SIG-M5 treated with dmso at 0.1 percent for 504 hours (cell line): ENCODE measurements around the gene TNFAIP3.
"Not testable (repeated sequence)": the region's sequence is repeated elsewhere in the genome, so short reads cannot be mapped to it uniquely, and the experiment has no call there.

Experiments used
- DNase-seq: peaks from one replicate; lab custom pipeline; 2025; ENCODE audit not compliant: unreplicated experiment; lab: John Stamatoyannopoulos, UW

Gene TNFAIP3

DNA sequence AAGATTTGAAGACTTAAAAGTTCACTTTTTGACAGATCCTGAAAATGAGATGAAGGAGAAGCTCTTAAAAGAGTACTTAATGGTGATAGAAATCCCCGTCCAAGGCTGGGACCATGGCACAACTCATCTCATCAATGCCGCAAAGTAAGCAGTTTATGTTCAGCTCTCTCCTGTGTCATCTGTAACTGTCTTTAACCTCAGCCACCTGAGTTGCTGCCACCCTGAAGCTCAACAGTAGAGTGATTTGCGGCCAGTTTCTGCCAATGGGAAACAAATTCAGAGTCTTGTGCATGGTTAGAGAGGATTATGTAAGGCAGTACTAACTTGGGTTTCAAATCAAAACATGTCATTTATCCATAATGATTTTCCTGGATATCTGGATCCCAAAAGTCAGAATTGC, 10.1 kb downstream of the TNFAIP3 start:
- DNase-seq: no peak

DNA sequence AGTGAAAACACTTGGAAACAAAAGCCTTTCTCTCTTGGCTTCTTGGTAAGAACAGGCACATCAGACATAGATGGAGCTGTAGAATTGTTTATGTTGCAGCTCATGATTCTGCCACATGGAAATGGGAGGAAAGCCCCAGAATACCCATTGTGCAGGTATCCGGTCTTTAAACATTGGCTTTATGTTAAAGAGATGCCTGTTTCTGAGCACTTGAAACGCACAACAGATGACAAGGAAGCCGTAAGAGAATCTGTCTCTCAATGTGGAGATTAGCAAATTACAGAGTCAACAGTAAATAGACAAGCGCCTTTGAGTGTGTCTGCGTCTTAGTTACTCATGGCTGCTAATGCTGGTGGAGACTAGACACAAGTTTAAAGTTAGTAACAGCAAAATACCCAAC, 10.5 kb downstream of the TNFAIP3 start:
- DNase-seq: no peak

- DNase-seq: peak; percentile 41
These were observed 11.0 kb downstream of the TNFAIP3 start for GRCh38 chr6:137878029-137878428.

- no peak for DNase-seq
These were observed 11.6 kb downstream of the TNFAIP3 start for GRCh38 chr6:137878486-137879285.

DNA sequence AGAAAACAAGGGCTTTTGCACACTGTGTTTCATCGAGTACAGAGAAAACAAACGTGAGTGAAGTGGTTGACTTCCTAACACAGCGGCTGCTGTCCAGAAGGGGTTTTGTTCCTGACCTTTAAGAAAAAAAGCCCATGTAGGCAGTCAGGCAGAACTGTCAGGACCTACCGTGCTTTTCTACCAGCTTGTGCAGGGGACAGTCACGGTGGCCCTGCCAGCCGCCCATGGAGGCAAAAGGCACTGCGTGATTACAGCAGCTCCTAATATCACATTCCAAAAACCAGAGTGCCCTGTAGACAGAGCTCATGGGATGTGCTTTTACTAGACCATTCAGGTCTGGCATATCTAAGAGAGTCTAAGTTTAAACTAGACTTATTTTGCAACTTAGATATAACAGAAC, 12.2 kb downstream of the TNFAIP3 start:
- DNase-seq: no peak

DNA sequence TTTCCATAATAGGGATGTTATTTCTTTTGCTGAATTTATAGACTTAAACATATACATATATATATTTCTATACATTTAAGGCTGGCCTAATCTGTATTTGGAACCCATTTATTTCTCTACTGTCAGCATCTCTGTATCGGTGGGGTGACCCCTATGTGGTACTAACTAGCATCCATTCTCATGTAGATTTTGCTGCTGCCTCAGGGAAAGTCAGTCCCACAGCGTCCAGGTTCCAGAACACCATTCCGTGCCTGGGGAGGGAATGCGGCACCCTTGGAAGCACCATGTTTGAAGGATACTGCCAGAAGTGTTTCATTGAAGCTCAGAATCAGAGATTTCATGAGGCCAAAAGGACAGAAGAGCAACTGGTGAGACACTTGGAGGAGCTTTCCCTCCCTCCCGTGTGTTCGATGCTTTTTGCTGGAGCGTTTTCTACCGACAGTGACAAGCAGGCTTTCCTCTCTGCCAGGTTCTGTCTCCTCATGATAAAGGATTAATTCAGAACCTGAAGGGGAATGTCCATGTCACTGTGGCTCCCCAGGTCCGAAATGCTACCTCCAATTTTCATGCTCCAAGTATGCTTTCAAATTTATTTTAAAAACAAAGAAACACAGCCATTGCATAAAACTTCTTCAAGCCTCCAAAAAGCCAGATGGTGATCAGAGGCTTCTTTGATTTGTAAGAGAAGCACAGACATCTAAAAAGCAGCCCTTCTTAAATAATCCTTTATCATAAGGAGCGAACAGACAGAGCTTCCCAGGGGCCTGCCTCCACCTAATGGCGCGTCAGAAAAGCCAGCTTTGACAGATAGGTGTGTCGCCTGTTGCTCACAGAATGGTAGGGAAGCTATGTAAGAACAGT, 13.1 kb downstream of the TNFAIP3 start:
- DNase-seq: no peak

DNA sequence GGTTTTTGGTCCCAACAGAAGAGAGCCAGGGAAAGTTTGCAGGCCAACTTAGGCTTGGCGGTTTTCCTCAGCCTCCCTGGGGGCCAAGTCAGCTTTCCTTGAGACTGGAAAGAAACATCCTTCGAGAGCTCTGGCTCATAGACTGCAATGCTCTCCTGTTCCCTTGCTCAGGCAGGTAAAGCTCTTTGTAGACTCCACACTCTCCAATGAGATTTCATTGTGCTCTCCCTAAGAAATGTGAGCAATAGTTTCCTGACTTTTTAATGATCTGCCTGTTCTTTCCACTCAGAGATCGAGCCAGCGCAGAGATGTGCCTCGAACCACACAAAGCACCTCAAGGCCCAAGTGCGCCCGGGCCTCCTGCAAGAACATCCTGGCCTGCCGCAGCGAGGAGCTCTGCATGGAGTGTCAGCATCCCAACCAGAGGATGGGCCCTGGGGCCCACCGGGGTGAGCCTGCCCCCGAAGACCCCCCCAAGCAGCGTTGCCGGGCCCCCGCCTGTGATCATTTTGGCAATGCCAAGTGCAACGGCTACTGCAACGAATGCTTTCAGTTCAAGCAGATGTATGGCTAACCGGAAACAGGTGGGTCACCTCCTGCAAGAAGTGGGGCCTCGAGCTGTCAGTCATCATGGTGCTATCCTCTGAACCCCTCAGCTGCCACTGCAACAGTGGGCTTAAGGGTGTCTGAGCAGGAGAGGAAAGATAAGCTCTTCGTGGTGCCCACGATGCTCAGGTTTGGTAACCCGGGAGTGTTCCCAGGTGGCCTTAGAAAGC, 13.9 kb downstream of the TNFAIP3 start:
- DNase-seq: no peak

DNA sequence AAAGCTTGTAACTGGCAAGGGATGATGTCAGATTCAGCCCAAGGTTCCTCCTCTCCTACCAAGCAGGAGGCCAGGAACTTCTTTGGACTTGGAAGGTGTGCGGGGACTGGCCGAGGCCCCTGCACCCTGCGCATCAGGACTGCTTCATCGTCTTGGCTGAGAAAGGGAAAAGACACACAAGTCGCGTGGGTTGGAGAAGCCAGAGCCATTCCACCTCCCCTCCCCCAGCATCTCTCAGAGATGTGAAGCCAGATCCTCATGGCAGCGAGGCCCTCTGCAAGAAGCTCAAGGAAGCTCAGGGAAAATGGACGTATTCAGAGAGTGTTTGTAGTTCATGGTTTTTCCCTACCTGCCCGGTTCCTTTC, 14.4 kb downstream of the TNFAIP3 start:
- no peak for DNase-seq

DNA sequence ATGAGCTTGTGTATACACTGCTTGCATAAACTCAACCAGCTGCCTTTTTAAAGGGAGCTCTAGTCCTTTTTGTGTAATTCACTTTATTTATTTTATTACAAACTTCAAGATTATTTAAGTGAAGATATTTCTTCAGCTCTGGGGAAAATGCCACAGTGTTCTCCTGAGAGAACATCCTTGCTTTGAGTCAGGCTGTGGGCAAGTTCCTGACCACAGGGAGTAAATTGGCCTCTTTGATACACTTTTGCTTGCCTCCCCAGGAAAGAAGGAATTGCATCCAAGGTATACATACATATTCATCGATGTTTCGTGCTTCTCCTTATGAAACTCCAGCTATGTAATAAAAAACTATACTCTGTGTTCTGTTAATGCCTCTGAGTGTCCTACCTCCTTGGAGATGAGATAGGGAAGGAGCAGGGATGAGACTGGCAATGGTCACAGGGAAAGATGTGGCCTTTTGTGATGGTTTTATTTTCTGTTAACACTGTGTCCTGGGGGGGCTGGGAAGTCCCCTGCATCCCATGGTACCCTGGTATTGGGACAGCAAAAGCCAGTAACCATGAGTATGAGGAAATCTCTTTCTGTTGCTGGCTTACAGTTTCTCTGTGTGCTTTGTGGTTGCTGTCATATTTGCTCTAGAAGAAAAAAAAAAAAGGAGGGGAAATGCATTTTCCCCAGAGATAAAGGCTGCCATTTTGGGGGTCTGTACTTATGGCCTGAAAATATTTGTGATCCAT, 15.3 kb downstream of the TNFAIP3 start:
- peak; percentile 70 for DNase-seq

DNA sequence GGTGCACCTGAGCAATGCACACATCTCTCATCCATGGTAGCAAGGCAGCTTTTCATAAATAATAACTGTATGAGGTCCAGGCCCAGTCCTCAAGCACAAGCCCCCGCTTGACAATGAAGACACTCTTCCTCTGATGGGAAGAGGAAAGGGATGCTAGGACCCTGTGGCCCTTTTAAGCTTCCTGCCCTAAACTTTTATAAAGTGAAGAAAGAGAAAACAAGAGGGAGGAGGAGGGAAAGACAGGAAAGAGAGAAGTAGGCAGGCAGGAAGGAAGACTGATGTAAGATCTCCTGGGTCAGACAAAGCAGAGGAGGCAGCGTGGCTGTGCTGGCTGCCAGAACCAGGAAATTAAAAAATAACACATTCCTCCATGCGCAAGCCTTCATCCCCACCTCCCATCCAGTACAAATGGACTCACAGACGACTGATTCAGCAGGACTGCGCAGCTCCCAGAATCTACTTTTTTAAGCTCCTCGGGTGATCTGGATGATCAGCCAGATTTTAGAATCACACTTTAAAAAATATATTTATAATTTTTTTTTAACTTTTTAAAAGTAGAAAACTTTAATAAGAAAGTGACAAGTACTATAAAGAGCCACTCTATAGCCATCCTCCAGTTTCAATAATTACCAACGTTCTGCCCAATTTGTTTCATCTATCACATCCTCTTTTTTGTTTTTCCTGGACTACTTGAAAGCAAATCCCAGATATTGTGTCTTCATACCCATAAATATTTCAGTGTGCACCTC, 16.5 kb downstream of the TNFAIP3 start:
- peak; percentile 82 for DNase-seq

- no peak for DNase-seq
These were observed 17.3 kb downstream of the TNFAIP3 start for GRCh38 chr6:137884149-137884909.

DNA sequence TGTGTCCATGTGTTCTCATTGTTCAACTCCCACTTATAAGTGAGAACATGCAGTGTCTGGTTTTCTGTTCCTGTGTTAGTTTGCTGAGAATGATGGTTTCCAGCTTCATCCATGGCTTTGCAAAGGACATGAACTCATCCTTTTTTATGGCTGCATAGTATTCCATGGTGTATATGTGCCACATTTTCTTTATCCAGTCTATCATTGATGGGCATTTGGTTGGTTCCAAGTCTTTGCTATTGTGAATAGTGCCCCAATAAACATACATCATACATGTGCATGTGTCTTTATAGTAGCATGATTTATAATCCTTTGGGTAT, 17.8 kb downstream of the TNFAIP3 start:
- not testable (repeated sequence) for DNase-seq

GRCh38 chr6:137886226-137886625, 19.2 kb downstream of the TNFAIP3 start:
- DNase-seq: not testable (repeated sequence)

- DNase-seq: no peak
These were observed 24.0 kb downstream of the TNFAIP3 start for GRCh38 chr6:137890983-137891537.

DNA sequence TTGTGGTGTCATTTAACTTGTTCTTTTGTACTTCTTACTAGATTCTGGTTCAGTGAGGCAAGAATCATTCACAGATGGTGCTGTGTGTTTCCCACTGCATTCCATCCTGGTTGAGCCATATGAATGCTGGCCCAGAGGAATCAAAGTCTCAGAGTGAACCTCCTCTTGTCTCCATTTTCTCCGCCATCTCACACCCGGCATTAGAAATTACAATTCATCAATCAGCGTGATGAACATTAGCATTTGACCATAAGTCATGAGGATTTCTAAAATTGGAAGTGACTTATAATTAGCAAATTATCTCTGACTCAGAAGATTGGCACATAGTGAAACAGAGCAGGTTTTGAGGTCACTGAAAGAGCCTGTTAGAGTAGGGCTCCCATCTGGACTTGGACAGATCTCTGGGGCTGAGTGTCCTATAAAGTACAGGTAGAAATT, 25.2 kb downstream of the TNFAIP3 start:
- peak; percentile 25 for DNase-seq

GRCh38 chr6:137893181-137893580, 26.1 kb downstream of the TNFAIP3 start:
- DNase-seq: no peak

- DNase-seq: no peak
These were observed 26.7 kb downstream of the TNFAIP3 start for GRCh38 chr6:137893726-137894125.

DNA sequence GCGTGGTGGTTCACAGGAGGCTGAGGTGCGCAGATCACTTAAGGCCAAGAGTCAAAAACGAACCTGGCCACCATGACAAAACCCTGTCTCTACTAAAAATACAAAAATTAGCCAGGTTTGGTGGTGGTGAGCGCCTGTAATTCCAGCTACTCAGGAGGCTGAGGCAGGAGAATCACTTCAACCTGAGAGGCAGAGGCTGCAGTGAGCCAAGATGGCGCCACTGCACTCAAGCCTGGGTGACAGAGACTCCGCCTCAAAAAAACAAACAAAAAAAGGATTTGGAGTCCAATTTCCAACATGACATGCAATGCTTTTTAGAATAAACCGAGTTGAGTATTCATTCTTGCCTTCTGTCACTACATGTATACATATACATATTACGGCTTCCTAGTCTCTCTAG, 27.3 kb downstream of the TNFAIP3 start:
- not testable (repeated sequence) for DNase-seq

DNA sequence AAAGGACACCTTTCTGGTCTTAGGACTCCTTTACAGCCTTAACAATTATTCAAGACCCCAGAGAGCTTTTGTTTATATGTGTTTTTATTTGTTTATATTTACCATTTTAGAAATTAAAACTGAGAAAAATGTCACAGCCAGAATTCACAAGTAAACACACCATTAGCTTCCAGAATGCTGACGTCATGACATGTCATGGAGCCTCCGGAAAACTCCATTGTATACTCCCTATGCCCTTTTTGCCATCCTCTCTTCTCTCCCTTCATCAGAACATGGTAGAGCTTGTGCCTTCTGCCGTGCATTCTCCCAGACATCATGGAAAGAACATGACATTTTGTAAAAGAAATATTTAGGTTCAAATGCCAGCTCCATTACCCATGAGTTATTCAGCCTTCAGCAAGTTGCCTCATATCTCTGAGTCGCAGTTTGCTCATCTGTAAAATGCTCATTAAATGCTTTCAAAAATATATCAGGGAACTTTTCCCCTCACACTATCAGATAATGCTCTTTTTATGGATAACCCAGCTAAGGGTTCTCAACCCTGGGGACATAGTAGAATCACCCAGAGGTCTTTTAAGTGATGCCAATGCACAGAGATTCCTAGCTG, 27.8 kb downstream of the TNFAIP3 start:
- no peak for DNase-seq
